WTC11 (cell line): ENCODE data around the gene SPTAN1. TPM values are rescaled to one million over a fixed set of nuclear protein-coding genes. Genes with fewer than 3 reads are reported as not detected.

Experiments used
- ATAC-seq: fragments of 200-7000 bp; cut with Tn5 transposase; 2 replicates; pipeline ENCODE4 v1.10.0; 2021; ENCODE audit warnings: mild to moderate bottlenecking, moderate library complexity
- CTCF ChIA-PET: fragments of 300-600 bp; sonication (Branson Sonifier 250); formaldehyde crosslinking; loops from one replicate; lab custom pipeline; 2021; ENCODE audit warnings: antibody characterized with exemption; lab: Charles Lee
- POLR2A ChIA-PET: fragments of 350-600 bp; sonication (Branson Sonifier 250); formaldehyde crosslinking; loops from one replicate; lab custom pipeline; 2021; ENCODE audit warnings: antibody characterized with exemption; lab: Charles Lee
- DNase-seq: peaks from one replicate; pipeline ENCODE4 v3.0.0; 2021; ENCODE audit warnings: low spot score
- H3K27ac Mint-ChIP-seq: 2 replicates; pipeline ENCODE4 v1.8.0; 2021; ENCODE audit warnings: mixed read lengths
- H3K27me3 Mint-ChIP-seq: 2 replicates; pipeline ENCODE4 v1.8.0; 2021; ENCODE audit warnings: low read depth, mild to moderate bottlenecking, moderate library complexity, mixed read lengths
- H3K36me3 Mint-ChIP-seq: 2 replicates; pipeline ENCODE4 v1.8.0; 2021; ENCODE audit warnings: mixed read lengths
- H3K4me1 Mint-ChIP-seq: 2 replicates; pipeline ENCODE4 v1.8.0; 2022; ENCODE audit warnings: mixed read lengths
- H3K4me3 Mint-ChIP-seq: 2 replicates; pipeline ENCODE4 v1.8.0; 2021; ENCODE audit warnings: mild to moderate bottlenecking, moderate library complexity, mixed read lengths
- H3K9me3 Mint-ChIP-seq: 2 replicates; pipeline ENCODE4 v1.8.0; 2021; ENCODE audit warnings: mixed read lengths
- ATF2 ChIP-seq: sonication (generic); formaldehyde crosslinking; IDR thresholded peaks from 2 replicates; pipeline ENCODE4 v1.8.1; 2022; ENCODE audit warnings: low read depth, missing genetic modification reagents, borderline replicate concordance
- ESRRA ChIP-seq: sonication (generic); formaldehyde crosslinking; IDR thresholded peaks from 2 replicates; pipeline ENCODE4 v1.8.1; 2022; ENCODE audit warnings: mild to moderate bottlenecking, missing genetic modification reagents, borderline replicate concordance
- ETV6 ChIP-seq: sonication (generic); formaldehyde crosslinking; IDR thresholded peaks from 2 replicates; pipeline ENCODE4 v1.8.1; 2022; ENCODE audit warnings: mild to moderate bottlenecking, missing genetic modification reagents
- FOXK1 ChIP-seq: sonication (generic); formaldehyde crosslinking; IDR thresholded peaks from 2 replicates; pipeline ENCODE4 v1.8.0; 2022; ENCODE audit warnings: mild to moderate bottlenecking, moderate library complexity, missing genetic modification reagents
- GABPB1 ChIP-seq: sonication (generic); formaldehyde crosslinking; IDR thresholded peaks from 2 replicates; pipeline ENCODE4 v1.8.1; 2023; ENCODE audit warnings: mild to moderate bottlenecking, missing genetic modification reagents
- GRHL2 ChIP-seq: fragments of 250-450 bp; sonication (Bioruptor Pico); IDR thresholded peaks from 2 replicates; pipeline ENCODE4 v1.8.0; 2022; ENCODE audit warnings: mild to moderate bottlenecking, moderate library complexity; ENCODE audit not compliant: insufficient replicate concordance, severe bottlenecking
- MLX ChIP-seq: sonication (generic); formaldehyde crosslinking; IDR thresholded peaks from 2 replicates; pipeline ENCODE4 v1.8.1; 2023; ENCODE audit warnings: mild to moderate bottlenecking, missing genetic modification reagents, moderate library complexity
- MYBL2 ChIP-seq: sonication (generic); formaldehyde crosslinking; IDR thresholded peaks from 2 replicates; pipeline ENCODE4 v1.8.1; 2023; ENCODE audit warnings: mild to moderate bottlenecking, moderate library complexity, missing genetic modification reagents
- NFATC4 ChIP-seq: fragments of 250-450 bp; sonication (Bioruptor Pico); IDR thresholded peaks from 2 replicates; pipeline ENCODE4 v1.9.0; 2021; ENCODE audit warnings: mild to moderate bottlenecking
- NR1H2 ChIP-seq: sonication (generic); formaldehyde crosslinking; IDR thresholded peaks from 2 replicates; pipeline ENCODE4 v1.9.0; 2021; ENCODE audit warnings: mild to moderate bottlenecking, moderate library complexity, missing genetic modification reagents
- PRDM15 ChIP-seq: sonication (generic); formaldehyde crosslinking; IDR thresholded peaks from 2 replicates; pipeline ENCODE4 v1.8.0; 2022; ENCODE audit warnings: missing genetic modification reagents
- SMAD3 ChIP-seq: sonication (generic); formaldehyde crosslinking; IDR thresholded peaks from 2 replicates; pipeline ENCODE4 v1.8.0; 2022; ENCODE audit warnings: missing genetic modification reagents, mild to moderate bottlenecking, borderline replicate concordance
- TP53 ChIP-seq: sonication (generic); formaldehyde crosslinking; IDR thresholded peaks from 2 replicates; pipeline ENCODE4 v1.8.1; 2023; ENCODE audit warnings: mild to moderate bottlenecking, missing genetic modification reagents
- ZBTB21 ChIP-seq: sonication (generic); formaldehyde crosslinking; IDR thresholded peaks from 2 replicates; pipeline ENCODE4 v1.8.1; 2023; ENCODE audit warnings: mild to moderate bottlenecking, missing genetic modification reagents, borderline replicate concordance
- ZNF416 ChIP-seq: fragments of 250-450 bp; sonication (Bioruptor Pico); IDR thresholded peaks from 2 replicates; pipeline ENCODE4 v1.9.0; 2021; ENCODE audit warnings: mild to moderate bottlenecking, inconsistent platforms
- total RNA-seq: library from RNA; stranded (reverse); gene quantifications from 3 replicates; pipeline ENCODE4 v1.2.3, GENCODE V29; 2021
- TF ChIP-seq, protein P1 (sequence below): fragments of 250-450 bp; sonication (Bioruptor Pico); IDR thresholded peaks from 2 replicates; pipeline ENCODE4 v1.9.0; 2021; ENCODE audit warnings: mild to moderate bottlenecking
- TF ChIP-seq, protein P2 (sequence below): sonication (generic); formaldehyde crosslinking; IDR thresholded peaks from 2 replicates; pipeline ENCODE4 v1.8.1; 2023; ENCODE audit warnings: mild to moderate bottlenecking, moderate library complexity, missing genetic modification reagents
- TF ChIP-seq, protein P3 (sequence below): sonication (generic); formaldehyde crosslinking; IDR thresholded peaks from 2 replicates; pipeline ENCODE4 v1.8.0; 2023; ENCODE audit warnings: missing genetic modification reagents
- TF ChIP-seq, protein P4 (sequence below): sonication (generic); formaldehyde crosslinking; IDR thresholded peaks from 2 replicates; pipeline ENCODE4 v1.8.0; 2022; ENCODE audit warnings: mild to moderate bottlenecking, missing genetic modification reagents

Gene SPTAN1
- total RNA-seq, 1 experiment from 2014 or later: 255 TPM

DNA sequence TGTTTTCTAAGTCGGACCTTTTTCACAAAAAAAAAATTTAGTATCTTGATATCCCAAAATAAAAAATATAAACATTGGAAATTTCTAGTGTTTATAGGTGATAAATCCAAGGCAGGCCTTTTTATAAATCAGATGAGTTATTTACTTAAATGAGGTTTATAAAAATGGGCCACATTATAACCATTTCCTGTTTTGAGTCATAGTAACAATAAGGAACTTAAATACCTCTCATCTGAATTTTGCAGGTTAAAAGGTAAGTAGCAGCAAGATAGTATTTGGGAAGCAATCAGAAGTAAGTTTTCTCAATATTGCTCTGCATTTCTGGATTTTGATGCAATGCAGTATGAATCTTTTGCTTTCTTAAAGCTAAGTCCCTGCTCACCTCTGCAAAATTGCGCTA is 3.9 kb downstream of the SPTAN1 start (continued):
- TF ChIP-seq, protein P1, sequence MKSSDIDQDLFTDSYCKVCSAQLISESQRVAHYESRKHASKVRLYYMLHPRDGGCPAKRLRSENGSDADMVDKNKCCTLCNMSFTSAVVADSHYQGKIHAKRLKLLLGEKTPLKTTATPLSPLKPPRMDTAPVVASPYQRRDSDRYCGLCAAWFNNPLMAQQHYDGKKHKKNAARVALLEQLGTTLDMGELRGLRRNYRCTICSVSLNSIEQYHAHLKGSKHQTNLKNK (CRISPR knock-in tag): no peak
- no peak for TF ChIP-seq MLX (CRISPR knock-in tag)
- TF ChIP-seq, protein P2, sequence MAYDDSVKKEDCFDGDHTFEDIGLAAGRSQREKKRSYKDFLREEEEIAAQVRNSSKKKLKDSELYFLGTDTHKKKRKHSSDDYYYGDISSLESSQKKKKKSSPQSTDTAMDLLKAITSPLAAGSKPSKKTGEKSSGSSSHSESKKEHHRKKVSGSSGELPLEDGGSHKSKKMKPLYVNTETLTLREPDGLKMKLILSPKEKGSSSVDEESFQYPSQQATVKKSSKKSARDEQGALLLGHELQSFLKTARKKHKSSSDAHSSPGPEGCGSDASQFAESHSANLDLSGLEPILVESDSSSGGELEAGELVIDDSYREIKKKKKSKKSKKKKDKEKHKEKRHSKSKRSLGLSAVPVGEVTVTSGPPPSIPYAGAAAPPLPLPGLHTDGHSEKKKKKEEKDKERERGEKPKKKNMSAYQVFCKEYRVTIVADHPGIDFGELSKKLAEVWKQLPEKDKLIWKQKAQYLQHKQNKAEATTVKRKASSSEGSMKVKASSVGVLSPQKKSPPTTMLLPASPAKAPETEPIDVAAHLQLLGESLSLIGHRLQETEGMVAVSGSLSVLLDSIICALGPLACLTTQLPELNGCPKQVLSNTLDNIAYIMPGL (CRISPR knock-in tag): no peak
- TF ChIP-seq, protein P3, sequence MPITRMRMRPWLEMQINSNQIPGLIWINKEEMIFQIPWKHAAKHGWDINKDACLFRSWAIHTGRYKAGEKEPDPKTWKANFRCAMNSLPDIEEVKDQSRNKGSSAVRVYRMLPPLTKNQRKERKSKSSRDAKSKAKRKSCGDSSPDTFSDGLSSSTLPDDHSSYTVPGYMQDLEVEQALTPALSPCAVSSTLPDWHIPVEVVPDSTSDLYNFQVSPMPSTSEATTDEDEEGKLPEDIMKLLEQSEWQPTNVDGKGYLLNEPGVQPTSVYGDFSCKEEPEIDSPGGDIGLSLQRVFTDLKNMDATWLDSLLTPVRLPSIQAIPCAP (CRISPR knock-in tag): no peak
- TF ChIP-seq GRHL2: no peak
- no peak for TF ChIP-seq TP53 (CRISPR knock-in tag)

DNA sequence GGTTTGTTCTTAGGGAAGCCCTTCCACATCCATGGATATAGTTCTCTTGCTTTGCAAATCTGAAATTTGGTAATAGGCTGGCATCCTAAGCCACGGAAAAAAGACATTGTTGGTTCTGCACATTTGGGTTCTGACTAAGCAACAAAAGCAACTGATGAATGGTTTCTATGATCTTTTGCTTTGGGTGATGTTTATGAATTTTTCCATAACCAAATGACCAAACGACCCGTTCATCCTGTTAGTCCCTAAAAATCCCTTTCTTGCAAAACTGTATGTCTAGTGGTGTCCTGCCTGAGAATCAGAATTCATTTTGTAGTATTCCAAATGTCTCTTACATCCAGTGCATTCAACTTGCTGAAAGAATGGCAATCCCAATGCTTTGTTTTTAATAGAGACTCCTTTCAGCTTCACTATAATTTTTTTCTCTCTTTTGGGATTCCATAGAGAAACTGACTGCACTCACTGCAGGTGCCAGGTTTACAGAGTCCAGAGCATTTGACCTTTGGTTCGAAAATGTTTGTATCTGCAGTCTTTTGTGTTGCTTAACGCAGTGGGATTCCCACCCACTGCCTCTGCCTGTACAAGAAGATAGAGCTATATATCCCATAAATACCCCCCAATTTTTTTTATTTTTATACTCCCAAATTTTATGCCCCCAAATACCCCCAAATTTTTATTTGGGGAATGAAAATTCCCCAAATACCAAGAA is 4.7 kb downstream of the SPTAN1 start:
- H3K27ac Mint-ChIP-seq: no peak overlapping the region
- ChIA-PET CTCF (interaction anchor here (0.7 kb wide), 1 partner anchor 262 kb away, joined by 3 read pairs; the partner anchor contains the start of gene ENDOG), POLR2A (no interaction called here)
- ATAC-seq (no peak), DNase-seq (no peak)
- H3K9me3 Mint-ChIP-seq: no peaks in the 10 kb centered on the region
- peaks cover 25% of the 10 kb centered on the region for H3K4me1 Mint-ChIP-seq
- no peak overlapping the region; the same call in 1 of the 2 replicates for H3K4me3 Mint-ChIP-seq
- H3K27me3 Mint-ChIP-seq: no peaks in the 10 kb centered on the region
- no peak for TF ChIP-seq NR1H2 (CRISPR knock-in tag)
- TF ChIP-seq, protein P4, sequence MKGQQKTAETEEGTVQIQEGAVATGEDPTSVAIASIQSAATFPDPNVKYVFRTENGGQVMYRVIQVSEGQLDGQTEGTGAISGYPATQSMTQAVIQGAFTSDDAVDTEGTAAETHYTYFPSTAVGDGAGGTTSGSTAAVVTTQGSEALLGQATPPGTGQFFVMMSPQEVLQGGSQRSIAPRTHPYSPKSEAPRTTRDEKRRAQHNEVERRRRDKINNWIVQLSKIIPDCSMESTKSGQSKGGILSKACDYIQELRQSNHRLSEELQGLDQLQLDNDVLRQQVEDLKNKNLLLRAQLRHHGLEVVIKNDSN: no peak
- no peak for TF ChIP-seq NFATC4
- TF ChIP-seq PRDM15 (CRISPR knock-in tag): no peak
- no peak for TF ChIP-seq SMAD3 (CRISPR knock-in tag)
- no peak for TF ChIP-seq ZBTB21
- TF ChIP-seq ZNF416 (CRISPR knock-in tag): no peak
- TF ChIP-seq GABPB1 (CRISPR knock-in tag): no peak
- no peak for TF ChIP-seq FOXK1 (CRISPR knock-in tag)
- TF ChIP-seq ESRRA (CRISPR knock-in tag): no peak
- no peak for TF ChIP-seq MYBL2 (CRISPR knock-in tag)
- TF ChIP-seq TP53 (CRISPR knock-in tag): no peak
- TF ChIP-seq ETV6: no peak
- no peak for TF ChIP-seq ATF2 (CRISPR knock-in tag)
- no peak for TF ChIP-seq GRHL2
- H3K36me3 Mint-ChIP-seq: 0 out of 2 replicates have a peak, but pooled peaks cover 3% of the 10 kb centered on the region
